ENCODE measurements around the gene ZNF569. TPM values are rescaled to one million over a fixed set of nuclear protein-coding genes. Genes with fewer than 3 reads are reported as not detected.

ZNF569 gene
- total RNA-seq, 1 experiment from 2014 or later, result 15.5 TPM

- TF ChIP-seq ATF6 (CRISPR knock-in tag; IDR thresholded peaks at IDR 0.05), result no peak
- no peak; the same call in 1 of the 2 replicates for TF ChIP-seq E2F5 (CRISPR knock-in tag; IDR thresholded peaks at IDR 0.05)
- TF ChIP-seq JAZF1 (CRISPR knock-in tag; IDR thresholded peaks at IDR 0.05), result no peak
- TF ChIP-seq SMAD4 (CRISPR knock-in tag; IDR thresholded peaks at IDR 0.05), result no peak
- no peak for TF ChIP-seq PRRX2 (CRISPR knock-in tag; IDR thresholded peaks at IDR 0.05)
- no peak for TF ChIP-seq NR2C2 (CRISPR knock-in tag; IDR thresholded peaks at IDR 0.05)
- no peak for TF ChIP-seq FOXJ3 (CRISPR knock-in tag; IDR thresholded peaks at IDR 0.05; ENCODE audit: borderline replicate concordance)
- peak; percentile 64 for TF ChIP-seq USF2 (CRISPR knock-in tag; IDR thresholded peaks at IDR 0.05)
- TF ChIP-seq ATF2 (CRISPR knock-in tag; IDR thresholded peaks at IDR 0.05; ENCODE audit: borderline replicate concordance, low read depth), result no peak
- TF ChIP-seq ZMAT4 (CRISPR knock-in tag; IDR thresholded peaks at IDR 0.05), result no peak
- no peak for TF ChIP-seq ZNF219 (CRISPR knock-in tag; IDR thresholded peaks at IDR 0.05; ENCODE audit: borderline replicate concordance)
- TF ChIP-seq GABPB1 (CRISPR knock-in tag; IDR thresholded peaks at IDR 0.05), result peak; percentile 75
- no peak for TF ChIP-seq ZNF532 (CRISPR knock-in tag; IDR thresholded peaks at IDR 0.05; ENCODE audit: borderline replicate concordance)
- no peak for TF ChIP-seq TP53 (CRISPR knock-in tag; IDR thresholded peaks at IDR 0.05)
- TF ChIP-seq MLX (CRISPR knock-in tag; IDR thresholded peaks at IDR 0.05), result no peak
- TF ChIP-seq ESRRA (CRISPR knock-in tag; IDR thresholded peaks at IDR 0.05; ENCODE audit: borderline replicate concordance), result peak; percentile 91; the same call in 1 of the 2 replicates
- no peak for TF ChIP-seq CBFB (CRISPR knock-in tag; IDR thresholded peaks at IDR 0.05; ENCODE audit: low read depth)
- TF ChIP-seq IRF2 (CRISPR knock-in tag; IDR thresholded peaks at IDR 0.05; ENCODE audit: borderline replicate concordance, low read depth), result no peak
- no peak for TF ChIP-seq CDX4 (CRISPR knock-in tag; IDR thresholded peaks at IDR 0.05; ENCODE audit: borderline replicate concordance)
- no peak for TF ChIP-seq CREB1 (CRISPR knock-in tag; IDR thresholded peaks at IDR 0.05)
- TF ChIP-seq ERG (CRISPR knock-in tag; IDR thresholded peaks at IDR 0.05), result no peak
- TF ChIP-seq IRF1 (CRISPR knock-in tag; IDR thresholded peaks at IDR 0.05), result no peak
- TF ChIP-seq NFATC4 (CRISPR knock-in tag; IDR thresholded peaks at IDR 0.05), result no peak
- TF ChIP-seq GTF2I (CRISPR knock-in tag; conservative IDR thresholded peaks at IDR 0.05), result no peak
- no peak for TF ChIP-seq MXD4 (CRISPR knock-in tag; IDR thresholded peaks at IDR 0.05; ENCODE audit: borderline replicate concordance)
- TF ChIP-seq TCF7 (CRISPR knock-in tag; IDR thresholded peaks at IDR 0.05; ENCODE audit: low read depth), result no peak
Observed at GRCh38 chr19:37370880-37371661, 96.2 kb downstream of the ZNF569 start, which contains the start of gene ZNF527 (continued).
